ENCODE results near the gene GJB3.

GRCh38 chr1:34785875-34786470 lies 5.0 kb downstream of the GJB3 start:
- TF ChIP-seq YY1 (IDR thresholded peaks at IDR 0.05; ENCODE audit: insufficient read depth, insufficient read length) (no peak), SUZ12 (IDR thresholded peaks at IDR 0.05; ENCODE audit: extremely low read depth, insufficient read depth, insufficient read length) (no peak), ZNF274 (IDR thresholded peaks at IDR 0.05; ENCODE audit: low read depth, low read length) (no peak)

Data from NT2/D1 (cell line).